AG04450 (cell line): ENCODE data around the gene PDE7B. TPM values are rescaled to one million over a fixed set of nuclear protein-coding genes. Genes with fewer than 3 reads are reported as not detected.
A peak's percentile ranks its signal among the peaks of the same experiment; 100 is the strongest.

ENCODE experiments used
- CTCF ChIA-PET: fragments of 300-600, 350-600 bp; formaldehyde crosslinking; extraction: SDS; loops from one replicate; lab custom pipeline; 2022; ENCODE audit warnings: antibody characterized with exemption, inconsistent platforms; lab: Charles Lee
- POLR2A ChIA-PET: fragments of 350-600 bp; formaldehyde crosslinking; extraction: SDS; loops from one replicate; lab custom pipeline; 2021; ENCODE audit warnings: antibody characterized with exemption, inconsistent platforms; lab: Yijun Ruan, JAX
- DNase-seq: peaks from one replicate; pipeline ENCODE4 v3.0.0-alpha.2; 2011; ENCODE audit warnings: low read depth, low spot score
- H3K27ac ChIP-seq: one replicate; pipeline ENCODE4 v1.5.1; 2012; ENCODE audit warnings: low read depth, low read length, control low read depth
- H3K27me3 ChIP-seq: one replicate; pipeline ENCODE4 v1.6.0; 2012; ENCODE audit warnings: low read length; ENCODE audit not compliant: control insufficient read depth, insufficient read depth
- H3K4me3 ChIP-seq: 2 replicates; pipeline ENCODE4 v1.5.1; 2011; ENCODE audit warnings: mild to moderate bottlenecking, low read depth, low read length, control low read depth
- H3K9me3 ChIP-seq: 2 replicates; pipeline ENCODE4 v1.5.1; 2012; ENCODE audit warnings: low read length; ENCODE audit not compliant: control insufficient read depth, insufficient read depth
- polyA plus RNA-seq: library from polyadenylated mRNA; depleted of rRNA; stranded (reverse); fragments of >200 nt; gene quantifications from 2 replicates; pipeline ENCODE4 v1.2.3, GENCODE V29; 2011
- TF ChIP-seq, protein P1 (sequence below): IDR thresholded peaks from 2 replicates; pipeline ENCODE4 v1.5.1; 2011; ENCODE audit warnings: low read depth, low read length, control low read depth, inconsistent platforms

PDE7B gene
- polyA plus RNA-seq, 1 experiment, result 17.4 TPM

DNA sequence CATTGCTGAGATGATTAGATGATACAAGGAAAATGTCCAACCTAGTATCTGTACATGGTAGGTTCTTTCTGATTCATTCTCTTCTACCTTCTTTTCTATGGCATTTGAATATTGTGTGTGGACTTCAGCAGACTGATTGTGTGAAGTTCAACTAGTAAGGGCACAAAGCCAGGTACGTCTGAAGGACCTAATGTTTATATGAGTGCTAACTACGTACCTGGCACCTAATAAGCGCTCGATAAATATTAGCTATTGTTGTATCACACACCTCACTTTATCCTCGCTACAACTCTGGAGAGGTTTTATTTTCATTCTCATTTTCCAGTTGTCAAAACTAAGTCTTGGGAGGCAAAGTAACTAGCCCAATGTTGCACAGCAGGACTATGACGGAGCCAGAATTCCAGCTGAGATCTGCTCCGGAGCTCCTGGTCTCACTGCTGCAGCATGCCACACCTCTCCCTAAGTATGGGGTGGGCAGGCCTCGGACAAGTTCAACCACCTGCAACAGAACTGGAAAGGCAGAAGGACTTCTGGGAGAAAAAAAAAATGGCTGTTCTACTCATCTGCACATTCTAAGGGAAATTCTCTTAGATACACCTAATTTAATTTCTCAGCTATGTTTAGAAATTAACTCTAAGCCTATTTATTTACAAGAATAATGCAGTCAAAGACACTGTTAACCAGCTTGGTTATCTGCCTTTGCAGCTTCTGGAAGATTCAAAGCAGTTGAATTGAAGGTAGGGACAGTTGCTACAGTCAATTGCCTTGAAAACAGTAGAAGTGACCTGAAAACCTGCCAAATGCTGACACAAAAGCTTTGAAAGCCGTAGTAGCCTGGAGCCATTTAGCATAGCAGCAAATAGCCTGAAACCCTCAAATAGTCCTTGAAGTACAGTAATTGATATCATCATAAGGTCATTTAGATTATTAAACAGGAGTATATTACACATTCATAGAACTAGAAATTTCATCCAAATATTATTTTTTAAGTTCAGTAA is 165.0 kb downstream of the PDE7B start:
- ChIA-PET POLR2A (no interaction called here), CTCF (interaction anchor here (1.2 to 1.4 kb wide), 2 partner anchors 210 to 481 kb away, joined by 3 to 7 read pairs; no protein-coding TSS in a partner anchor)
- Histone ChIP-seq H3K27ac (peak overlapping the region; percentile 33), H3K4me3 (no peak overlapping the region), H3K9me3 (no peaks in the 10 kb centered on the region), H3K27me3 (no peaks in the 10 kb centered on the region)
- TF ChIP-seq, protein P1, sequence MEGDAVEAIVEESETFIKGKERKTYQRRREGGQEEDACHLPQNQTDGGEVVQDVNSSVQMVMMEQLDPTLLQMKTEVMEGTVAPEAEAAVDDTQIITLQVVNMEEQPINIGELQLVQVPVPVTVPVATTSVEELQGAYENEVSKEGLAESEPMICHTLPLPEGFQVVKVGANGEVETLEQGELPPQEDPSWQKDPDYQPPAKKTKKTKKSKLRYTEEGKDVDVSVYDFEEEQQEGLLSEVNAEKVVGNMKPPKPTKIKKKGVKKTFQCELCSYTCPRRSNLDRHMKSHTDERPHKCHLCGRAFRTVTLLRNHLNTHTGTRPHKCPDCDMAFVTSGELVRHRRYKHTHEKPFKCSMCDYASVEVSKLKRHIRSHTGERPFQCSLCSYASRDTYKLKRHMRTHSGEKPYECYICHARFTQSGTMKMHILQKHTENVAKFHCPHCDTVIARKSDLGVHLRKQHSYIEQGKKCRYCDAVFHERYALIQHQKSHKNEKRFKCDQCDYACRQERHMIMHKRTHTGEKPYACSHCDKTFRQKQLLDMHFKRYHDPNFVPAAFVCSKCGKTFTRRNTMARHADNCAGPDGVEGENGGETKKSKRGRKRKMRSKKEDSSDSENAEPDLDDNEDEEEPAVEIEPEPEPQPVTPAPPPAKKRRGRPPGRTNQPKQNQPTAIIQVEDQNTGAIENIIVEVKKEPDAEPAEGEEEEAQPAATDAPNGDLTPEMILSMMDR, result no peak
- no peak for DNase-seq

DNA sequence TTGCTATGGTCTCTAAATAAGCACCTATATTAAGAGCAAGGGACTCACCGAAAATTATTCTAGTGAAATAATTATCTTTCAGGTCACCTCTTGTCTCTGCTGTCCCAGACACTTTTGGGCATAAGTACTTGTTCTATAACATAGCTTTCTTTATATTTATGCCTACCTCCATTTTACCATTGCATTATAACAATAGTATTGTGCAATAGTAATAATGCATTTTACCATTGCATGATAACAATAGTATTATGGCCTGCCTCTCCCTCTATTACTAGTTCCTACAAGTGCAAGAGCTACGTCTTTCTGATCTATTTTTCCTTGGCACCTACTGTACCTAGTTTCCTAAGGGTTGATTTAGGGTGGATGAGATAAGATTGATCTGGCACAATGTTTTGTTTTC is 169.2 kb downstream of the PDE7B start:
- ChIA-PET POLR2A (no interaction called here), CTCF (interaction anchor here (1.5 kb wide), 1 partner anchor 12 kb away, joined by 5 read pairs; no protein-coding TSS in a partner anchor)
- Histone ChIP-seq H3K9me3 (no peaks in the 10 kb centered on the region), H3K27me3 (no peaks in the 10 kb centered on the region), H3K27ac (no peak overlapping the region), H3K4me3 (no peak overlapping the region)
- no peak for DNase-seq
- TF ChIP-seq, protein P1, result no peak

DNA sequence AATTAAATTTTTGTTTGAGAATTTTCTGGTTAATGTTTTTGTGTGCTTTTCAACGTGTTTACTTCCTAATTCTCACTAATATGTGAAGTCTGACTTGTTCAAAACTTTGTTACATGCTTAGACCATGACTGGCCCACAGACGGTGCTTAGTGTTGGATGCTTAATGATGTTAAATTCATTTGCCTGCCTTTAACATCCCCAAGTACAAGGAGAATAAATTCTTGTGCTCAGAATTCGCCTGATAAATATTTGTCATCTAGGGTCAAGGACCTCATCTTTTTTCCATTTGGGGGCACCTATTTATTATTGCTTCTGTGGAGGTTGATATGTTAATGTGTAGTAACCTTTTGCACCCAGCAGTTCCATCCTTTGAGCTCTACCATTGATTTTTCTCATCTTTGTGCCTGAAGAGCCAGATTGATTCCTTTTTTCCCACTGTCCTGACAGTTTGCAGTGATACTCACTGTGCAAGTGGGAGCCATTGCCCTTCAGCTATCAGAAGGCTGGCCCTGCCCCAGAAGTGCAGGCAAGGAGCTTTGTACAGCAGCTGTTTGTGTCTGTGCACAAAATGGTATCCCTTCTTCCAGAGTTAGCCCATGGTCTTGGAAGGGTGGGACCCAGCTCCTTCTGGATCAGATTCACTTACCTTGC is 170.8 kb downstream of the PDE7B start:
- Histone ChIP-seq H3K27me3 (no peaks in the 10 kb centered on the region), H3K27ac (no peak overlapping the region), H3K4me3 (no peak overlapping the region), H3K9me3 (no peaks in the 10 kb centered on the region)
- ChIA-PET POLR2A (no interaction called here), CTCF (interaction anchor here (1.7 kb wide), 1 partner anchor 9 kb away, joined by 10 read pairs; no protein-coding TSS in a partner anchor)
- TF ChIP-seq, protein P1, result no peak
- DNase-seq, result no peak

DNA sequence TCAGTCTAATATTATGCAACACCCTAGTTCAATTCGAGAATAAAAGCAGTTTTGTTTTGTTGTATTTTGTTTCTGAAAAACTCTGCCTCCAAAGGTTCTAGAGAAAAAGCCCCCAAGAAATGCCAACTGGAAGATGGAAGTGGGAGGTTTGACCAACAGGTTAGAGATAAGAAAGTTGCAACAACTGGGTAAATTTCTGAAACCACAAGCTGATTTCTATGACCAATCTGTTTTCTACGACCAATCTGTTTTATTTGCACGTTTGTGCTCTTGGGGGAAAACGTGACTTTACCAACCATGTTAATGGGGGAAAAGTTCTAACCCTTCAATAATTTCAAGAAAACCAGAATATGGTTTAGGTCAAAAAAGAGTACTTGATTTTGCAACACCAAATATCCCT is 173.2 kb downstream of the PDE7B start:
- no peak overlapping the region for H3K27ac ChIP-seq

More for the DNA sequence above, 173.2 kb downstream of the PDE7B start:
- ChIA-PET POLR2A (no interaction called here), CTCF (no interaction called here)
- Histone ChIP-seq H3K9me3 (no peaks in the 10 kb centered on the region), H3K27me3 (no peaks in the 10 kb centered on the region), H3K4me3 (no peak overlapping the region)
- DNase-seq, result no peak
- TF ChIP-seq, protein P1, result no peak
